ENCODE results near the gene ZNF710.

GRCh38 chr15:90000186-90001001 lies 730 bp upstream of the ZNF710 start:
- TF ChIP-seq CTCF (IDR thresholded peaks at IDR 0.05): no peak
- no peak for TF ChIP-seq POLR2A (IDR thresholded peaks at IDR 0.05)

Data from adrenal gland (tissue), 5 donors.